ENCODE results near the gene ZC3H12D. TPM values are rescaled to one million over a fixed set of nuclear protein-coding genes. Genes with fewer than 3 reads are reported as not detected.

ZC3H12D gene
- total and polyA plus RNA-seq, 2 of the 8 experiments (the other 6 are each of a cell fraction or from before 2014, with no cell fraction given): 0.05 to 0.07 TPM

DNA sequence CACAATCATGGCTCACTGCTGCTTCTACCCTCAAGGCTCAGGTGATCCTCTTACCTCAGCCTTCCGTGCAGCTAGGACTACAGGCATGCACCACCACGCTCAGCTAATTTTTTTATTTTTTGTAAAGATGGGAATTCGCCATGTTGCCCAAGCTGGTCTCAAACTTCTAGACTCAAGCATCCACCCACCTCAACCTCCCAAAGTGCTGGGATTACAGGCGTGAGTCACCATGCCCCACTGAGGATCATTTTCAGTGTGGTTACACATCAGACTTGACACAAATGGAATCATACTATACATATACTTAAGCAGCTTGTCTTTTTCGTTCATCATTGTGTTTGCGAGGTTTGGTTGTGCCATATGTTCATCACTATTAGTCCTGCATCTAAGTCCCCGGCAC lies 26.6 kb downstream of the ZC3H12D start:
- Histone ChIP-seq H3K79me1 (ENCODE audit: low read depth, low read length) (no peaks in the 10 kb centered on the region), H2AFZ (ENCODE audit: low read length) (no peak overlapping the region), H4K91ac (replicated peaks; ENCODE audit: insufficient read length, low read length) (no peak overlapping the region), H3K79me2 (ENCODE audit: control insufficient read depth in 1 of 2, insufficient read depth in 2 of 2, low read length in 2 of 2) (no peaks in the 10 kb centered on the region), H3K27me3 (replicated peaks in 1 of 4; ENCODE audit: control insufficient read depth in 3 of 4, extremely low read depth in 1 of 4, insufficient read depth in 3 of 4, low read length in 3 of 4) (no peaks in the 10 kb centered on the region; a peak in 1 of 7 replicates), H3K27ac (ENCODE audit: low read depth, low read length) (no peak overlapping the region), H3K14ac (ENCODE audit: insufficient read length) (no peak overlapping the region), H2BK120ac (replicated peaks; ENCODE audit: low read depth, low read length) (no peak overlapping the region), H4K8ac (ENCODE audit: extremely low read depth, insufficient read depth, low read length) (no peak overlapping the region), H3K9me3 (ENCODE audit: insufficient read depth in 2 of 2, low read depth in 1 of 2, low read length in 1 of 2) (no peaks in the 10 kb centered on the region), H4K20me1 (replicated peaks in 1 of 2; ENCODE audit: control insufficient read depth in 1 of 2, insufficient read depth in 2 of 2, low read length in 2 of 2) (no peaks in the 10 kb centered on the region), H3K23me2 (ENCODE audit: low read depth, low read length) (no peaks in the 10 kb centered on the region), H2BK20ac (ENCODE audit: low read length) (no peak overlapping the region), H3K18ac (ENCODE audit: extremely low read depth, low read length) (no peak overlapping the region), H4K5ac (ENCODE audit: insufficient read length, low read depth, low read length) (no peak overlapping the region), H3K4ac (replicated peaks; ENCODE audit: insufficient read length, low read depth, low read length) (no peak overlapping the region), H2BK15ac (ENCODE audit: low read length) (no peak overlapping the region), H2BK5ac (ENCODE audit: low read depth, low read length) (no peak overlapping the region), H3K4me2 (ENCODE audit: insufficient read depth in 1 of 2, low read depth in 2 of 2, low read length in 2 of 2) (no peak overlapping the region), H3K36me3 (ENCODE audit: control insufficient read depth in 2 of 4, insufficient read depth in 4 of 4, low read length in 3 of 4) (no peaks in the 10 kb centered on the region), H3K23ac (ENCODE audit: insufficient read length) (no peak overlapping the region), H3K4me3 (ENCODE audit: extremely low read depth in 1 of 4, insufficient read depth in 2 of 4, low read depth in 3 of 4, low read length in 4 of 4) (no peak overlapping the region), H2AK5ac (ENCODE audit: low read depth, low read length) (no peak overlapping the region), H3K56ac (replicated peaks; ENCODE audit: insufficient read length, low read depth, low read length) (no peak overlapping the region), H2BK12ac (ENCODE audit: low read depth, low read length) (no peak overlapping the region), H3K4me1 (replicated peaks in 1 of 4; ENCODE audit: control insufficient read depth in 3 of 4, insufficient read depth in 4 of 4, low read length in 3 of 4) (no peaks in the 10 kb centered on the region), H3K9ac (replicated peaks in 1 of 4; ENCODE audit: extremely low read depth in 1 of 4, low read depth in 3 of 4, low read length in 3 of 4) (no peak overlapping the region)
- ChIA-PET POLR2A (ENCODE audit: partially characterized antibody) (no interaction called here), CTCF (ENCODE audit: partially characterized antibody) (interaction anchor here (1.3 to 2.2 kb wide), 3 partner anchors 16 to 59 kb away, joined by 3 to 6 read pairs (median 5); no protein-coding TSS in a partner anchor)
- no peak for DNase-seq (ENCODE audit: low read depth in 1 of 2, low spot score in 2 of 2)
- no peak for FAIRE-seq
- WGBS, 2 experiments (ENCODE audit: extremely low coverage in 1 of 2, insufficient coverage in 1 of 2, insufficient read length in 1 of 2, insufficient replicate concordance in 2 of 2, low coverage in 1 of 2, low lambda C conversion rate in 2 of 2, missing lambda C conversion rate in 1 of 2): 93% methylated on average over 7 of the region's 7 CpGs; no CpG with 5 or more reads in 1 of the 2 experiments
- TF ChIP-seq, protein P1, sequence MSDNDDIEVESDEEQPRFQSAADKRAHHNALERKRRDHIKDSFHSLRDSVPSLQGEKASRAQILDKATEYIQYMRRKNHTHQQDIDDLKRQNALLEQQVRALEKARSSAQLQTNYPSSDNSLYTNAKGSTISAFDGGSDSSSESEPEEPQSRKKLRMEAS (IDR thresholded peaks at IDR 0.05): no peak
- TF ChIP-seq RNF2 (IDR thresholded peaks at IDR 0.05; ENCODE audit: borderline replicate concordance, low read depth, low read length, missing control alignments, poor library complexity, severe bottlenecking): no peak
- no peak for TF ChIP-seq MAFK (IDR thresholded peaks at IDR 0.05; ENCODE audit: low read depth, low read length)
- no peak for TF ChIP-seq BACH1 (IDR thresholded peaks at IDR 0.05; ENCODE audit: low read length)
- TF ChIP-seq, protein P2, sequence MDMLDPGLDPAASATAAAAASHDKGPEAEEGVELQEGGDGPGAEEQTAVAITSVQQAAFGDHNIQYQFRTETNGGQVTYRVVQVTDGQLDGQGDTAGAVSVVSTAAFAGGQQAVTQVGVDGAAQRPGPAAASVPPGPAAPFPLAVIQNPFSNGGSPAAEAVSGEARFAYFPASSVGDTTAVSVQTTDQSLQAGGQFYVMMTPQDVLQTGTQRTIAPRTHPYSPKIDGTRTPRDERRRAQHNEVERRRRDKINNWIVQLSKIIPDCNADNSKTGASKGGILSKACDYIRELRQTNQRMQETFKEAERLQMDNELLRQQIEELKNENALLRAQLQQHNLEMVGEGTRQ (IDR thresholded peaks at IDR 0.05; ENCODE audit: low read length): no peak
- TF ChIP-seq, protein P3, sequence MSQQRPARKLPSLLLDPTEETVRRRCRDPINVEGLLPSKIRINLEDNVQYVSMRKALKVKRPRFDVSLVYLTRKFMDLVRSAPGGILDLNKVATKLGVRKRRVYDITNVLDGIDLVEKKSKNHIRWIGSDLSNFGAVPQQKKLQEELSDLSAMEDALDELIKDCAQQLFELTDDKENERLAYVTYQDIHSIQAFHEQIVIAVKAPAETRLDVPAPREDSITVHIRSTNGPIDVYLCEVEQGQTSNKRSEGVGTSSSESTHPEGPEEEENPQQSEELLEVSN (IDR thresholded peaks at IDR 0.05): no peak
- TF ChIP-seq HDAC6 (IDR thresholded peaks at IDR 0.05; ENCODE audit: low read depth, low read length): no peak
- no peak for TF ChIP-seq CBX8 (IDR thresholded peaks at IDR 0.05; ENCODE audit: borderline replicate concordance, low read depth, low read length)
- TF ChIP-seq, protein P4, sequence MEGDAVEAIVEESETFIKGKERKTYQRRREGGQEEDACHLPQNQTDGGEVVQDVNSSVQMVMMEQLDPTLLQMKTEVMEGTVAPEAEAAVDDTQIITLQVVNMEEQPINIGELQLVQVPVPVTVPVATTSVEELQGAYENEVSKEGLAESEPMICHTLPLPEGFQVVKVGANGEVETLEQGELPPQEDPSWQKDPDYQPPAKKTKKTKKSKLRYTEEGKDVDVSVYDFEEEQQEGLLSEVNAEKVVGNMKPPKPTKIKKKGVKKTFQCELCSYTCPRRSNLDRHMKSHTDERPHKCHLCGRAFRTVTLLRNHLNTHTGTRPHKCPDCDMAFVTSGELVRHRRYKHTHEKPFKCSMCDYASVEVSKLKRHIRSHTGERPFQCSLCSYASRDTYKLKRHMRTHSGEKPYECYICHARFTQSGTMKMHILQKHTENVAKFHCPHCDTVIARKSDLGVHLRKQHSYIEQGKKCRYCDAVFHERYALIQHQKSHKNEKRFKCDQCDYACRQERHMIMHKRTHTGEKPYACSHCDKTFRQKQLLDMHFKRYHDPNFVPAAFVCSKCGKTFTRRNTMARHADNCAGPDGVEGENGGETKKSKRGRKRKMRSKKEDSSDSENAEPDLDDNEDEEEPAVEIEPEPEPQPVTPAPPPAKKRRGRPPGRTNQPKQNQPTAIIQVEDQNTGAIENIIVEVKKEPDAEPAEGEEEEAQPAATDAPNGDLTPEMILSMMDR (IDR thresholded peaks at IDR 0.05; ENCODE audit: control extremely low read depth in 1 of 3, insufficient read depth in 1 of 3, low read depth in 1 of 3, low read length in 3 of 3): no peak
